ENCODE results near the gene ETV5. TPM values are rescaled to one million over a fixed set of nuclear protein-coding genes. Genes with fewer than 3 reads are reported as not detected.

Gene ETV5
- total and polyA plus RNA-seq, 5 donors from 2014 or later: 0.40 TPM; not detected in 4

DNA sequence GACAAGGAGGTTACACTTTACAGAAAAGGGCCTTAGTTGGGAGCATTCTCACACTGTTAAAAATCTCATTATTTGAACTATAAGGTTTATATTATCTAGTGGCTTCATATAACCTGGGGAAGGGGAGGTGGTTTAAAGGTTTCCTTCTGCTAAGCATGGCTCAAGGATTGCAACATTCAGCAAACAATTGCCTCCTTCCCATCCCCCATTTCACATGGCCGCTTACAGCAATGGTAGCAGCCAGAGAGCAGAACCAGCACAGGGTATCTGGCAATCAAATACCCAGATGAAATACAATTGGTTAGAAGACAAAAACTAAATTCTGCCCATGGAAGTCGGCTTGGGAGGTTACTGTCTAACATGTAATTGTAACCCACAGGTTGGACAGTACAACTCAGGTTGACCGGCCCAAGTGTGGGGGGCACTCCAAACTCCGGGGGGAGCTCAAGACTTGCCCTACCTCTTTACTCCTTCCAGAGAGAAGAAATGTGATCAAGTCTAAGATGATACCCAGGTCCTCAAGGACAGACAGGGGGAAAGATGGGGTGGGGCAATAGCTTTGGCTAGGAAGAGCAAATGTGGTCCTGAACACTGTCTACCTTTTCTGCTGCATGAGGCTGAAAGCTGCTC is 15.5 kb downstream of the ETV5 start:
- Histone ChIP-seq H3K4me1 (ENCODE audit: control insufficient read depth, insufficient read depth, low read length, poor library complexity, severe bottlenecking) (peaks cover 2% of the 10 kb centered on the region), H3K27ac (ENCODE audit: insufficient read depth, low read length, poor library complexity, severe bottlenecking) (no peak overlapping the region), H3K9me3 (ENCODE audit: control insufficient read depth in 2 of 2, low read length in 2 of 2) (no peaks in the 10 kb centered on the region), H3K27me3 (ENCODE audit: control insufficient read depth, insufficient read depth, low read length) (peaks cover 31% of the 10 kb centered on the region), H3K4me3 (ENCODE audit: low read depth, low read length) (no peak overlapping the region), H3K36me3 (ENCODE audit: control insufficient read depth, insufficient read depth, low read length) (no peaks in the 10 kb centered on the region)
- H3K4me3 Mint-ChIP-seq: no peak overlapping the region
- no peaks in the 10 kb centered on the region for H3K36me3 Mint-ChIP-seq
- DNase-seq (no peak), ATAC-seq (ENCODE audit: low read depth in 2 of 2) (no peak)
- peaks cover 0 to 3% (median 0%) of the 10 kb centered on the region in 4 donors for H3K4me1 Mint-ChIP-seq
- no peak overlapping the region for H3K27ac Mint-ChIP-seq
- H3K27me3 Mint-ChIP-seq: peaks cover 49% of the 10 kb centered on the region
- H3K9me3 Mint-ChIP-seq: peaks cover 0 to 2% (median 0%) of the 10 kb centered on the region in 7 donors

- Mint-ChIP-seq H3K27me3 (peaks cover 40% of the 10 kb centered on the region), H3K4me3 (no peak overlapping the region), H3K27ac (no peak overlapping the region), H3K4me1 (no peaks in the 10 kb centered on the region), H3K9me3 (peaks cover 0 to 2% (median 0%) of the 10 kb centered on the region in 7 donors), H3K36me3 (no peaks in the 10 kb centered on the region)
- H3K36me3 ChIP-seq (ENCODE audit: control insufficient read depth, insufficient read depth, low read length): no peaks in the 10 kb centered on the region
- peaks cover 27% of the 10 kb centered on the region for H3K27me3 ChIP-seq (ENCODE audit: control insufficient read depth, insufficient read depth, low read length)
- H3K27ac ChIP-seq (ENCODE audit: insufficient read depth, low read length, poor library complexity, severe bottlenecking): no peak overlapping the region
- H3K4me1 ChIP-seq (ENCODE audit: control insufficient read depth, insufficient read depth, low read length, poor library complexity, severe bottlenecking): no peaks in the 10 kb centered on the region
- no peaks in the 10 kb centered on the region for H3K9me3 ChIP-seq (ENCODE audit: control insufficient read depth in 2 of 2, low read length in 2 of 2)
- DNase-seq: no peak
- H3K4me3 ChIP-seq (ENCODE audit: low read depth, low read length): no peak overlapping the region
- ATAC-seq (ENCODE audit: low read depth in 2 of 2): no peak
These were observed 16.4 kb downstream of the ETV5 start for GRCh38 chr3:186092360-186093070.

- H3K4me3 ChIP-seq (ENCODE audit: low read depth, low read length): no peak overlapping the region
- no peak overlapping the region for H3K27ac Mint-ChIP-seq
- H3K4me3 Mint-ChIP-seq: no peak overlapping the region
- peaks cover 27% of the 10 kb centered on the region for H3K27me3 Mint-ChIP-seq
- DNase-seq: no peak
- no peak overlapping the region for H3K27ac ChIP-seq (ENCODE audit: insufficient read depth, low read length, poor library complexity, severe bottlenecking)
- H3K36me3 Mint-ChIP-seq: no peaks in the 10 kb centered on the region
- no peak for ATAC-seq (ENCODE audit: low read depth in 2 of 2)
- H3K27me3 ChIP-seq (ENCODE audit: control insufficient read depth, insufficient read depth, low read length): peaks cover 19% of the 10 kb centered on the region
- peaks cover 0 to 2% (median 0%) of the 10 kb centered on the region in 7 donors for H3K9me3 Mint-ChIP-seq
- no peaks in the 10 kb centered on the region for H3K36me3 ChIP-seq (ENCODE audit: control insufficient read depth, insufficient read depth, low read length)
- no peaks in the 10 kb centered on the region for H3K4me1 Mint-ChIP-seq
- H3K9me3 ChIP-seq (ENCODE audit: control insufficient read depth in 2 of 2, low read length in 2 of 2): no peaks in the 10 kb centered on the region
- no peaks in the 10 kb centered on the region for H3K4me1 ChIP-seq (ENCODE audit: control insufficient read depth, insufficient read depth, low read length, poor library complexity, severe bottlenecking)
These were observed 18.0 kb downstream of the ETV5 start for GRCh38 chr3:186090901-186091300.

GRCh38 chr3:186088335-186088734 is 20.6 kb downstream of the ETV5 start:
- Mint-ChIP-seq H3K4me1 (no peaks in the 10 kb centered on the region), H3K27me3 (peaks cover 24% of the 10 kb centered on the region), H3K9me3 (peaks cover 0 to 2% (median 0%) of the 10 kb centered on the region in 7 donors), H3K27ac (no peak overlapping the region), H3K4me3 (no peak overlapping the region), H3K36me3 (no peaks in the 10 kb centered on the region)
- DNase-seq: no peak
- Histone ChIP-seq H3K4me1 (ENCODE audit: control insufficient read depth, insufficient read depth, low read length, poor library complexity, severe bottlenecking) (no peaks in the 10 kb centered on the region), H3K36me3 (ENCODE audit: control insufficient read depth, insufficient read depth, low read length) (no peaks in the 10 kb centered on the region), H3K27me3 (ENCODE audit: control insufficient read depth, insufficient read depth, low read length) (peaks cover 8% of the 10 kb centered on the region), H3K27ac (ENCODE audit: insufficient read depth, low read length, poor library complexity, severe bottlenecking) (no peak overlapping the region), H3K9me3 (ENCODE audit: control insufficient read depth in 2 of 2, low read length in 2 of 2) (no peaks in the 10 kb centered on the region), H3K4me3 (ENCODE audit: low read depth, low read length) (no peak overlapping the region)
- no peak for ATAC-seq (ENCODE audit: low read depth in 2 of 2)

- Histone ChIP-seq H3K27ac (ENCODE audit: insufficient read depth, low read length, poor library complexity, severe bottlenecking) (no peak overlapping the region), H3K27me3 (ENCODE audit: control insufficient read depth, insufficient read depth, low read length) (peaks cover 18% of the 10 kb centered on the region), H3K4me3 (ENCODE audit: low read depth, low read length) (no peak overlapping the region), H3K36me3 (ENCODE audit: control insufficient read depth, insufficient read depth, low read length) (no peaks in the 10 kb centered on the region), H3K9me3 (ENCODE audit: control insufficient read depth in 2 of 2, low read length in 2 of 2) (no peaks in the 10 kb centered on the region), H3K4me1 (ENCODE audit: control insufficient read depth, insufficient read depth, low read length, poor library complexity, severe bottlenecking) (no peaks in the 10 kb centered on the region)
- Mint-ChIP-seq H3K27me3 (peaks cover 39% of the 10 kb centered on the region), H3K4me3 (no peak overlapping the region), H3K4me1 (no peaks in the 10 kb centered on the region), H3K36me3 (no peaks in the 10 kb centered on the region), H3K9me3 (no peaks in the 10 kb centered on the region), H3K27ac (no peak overlapping the region)
- ATAC-seq (ENCODE audit: low read depth in 2 of 2): no peak
- DNase-seq: no peak
These were observed 24.6 kb downstream of the ETV5 start for GRCh38 chr3:186084264-186084663.

- ATAC-seq (ENCODE audit: low read depth in 2 of 2): no peak
- H3K4me3 ChIP-seq (ENCODE audit: low read depth, low read length): no peak overlapping the region
- H3K4me1 ChIP-seq (ENCODE audit: control insufficient read depth, insufficient read depth, low read length, poor library complexity, severe bottlenecking): no peaks in the 10 kb centered on the region
- Mint-ChIP-seq H3K27me3 (peaks cover 43% of the 10 kb centered on the region), H3K9me3 (no peaks in the 10 kb centered on the region), H3K36me3 (no peaks in the 10 kb centered on the region), H3K4me3 (no peak overlapping the region), H3K4me1 (no peaks in the 10 kb centered on the region), H3K27ac (no peak overlapping the region)
- peaks cover 18% of the 10 kb centered on the region for H3K27me3 ChIP-seq (ENCODE audit: control insufficient read depth, insufficient read depth, low read length)
- no peak for DNase-seq
- no peak overlapping the region for H3K27ac ChIP-seq (ENCODE audit: insufficient read depth, low read length, poor library complexity, severe bottlenecking)
- no peaks in the 10 kb centered on the region for H3K9me3 ChIP-seq (ENCODE audit: control insufficient read depth in 2 of 2, low read length in 2 of 2)
- no peaks in the 10 kb centered on the region for H3K36me3 ChIP-seq (ENCODE audit: control insufficient read depth, insufficient read depth, low read length)
These were observed 25.1 kb downstream of the ETV5 start for GRCh38 chr3:186083746-186084145.

DNA sequence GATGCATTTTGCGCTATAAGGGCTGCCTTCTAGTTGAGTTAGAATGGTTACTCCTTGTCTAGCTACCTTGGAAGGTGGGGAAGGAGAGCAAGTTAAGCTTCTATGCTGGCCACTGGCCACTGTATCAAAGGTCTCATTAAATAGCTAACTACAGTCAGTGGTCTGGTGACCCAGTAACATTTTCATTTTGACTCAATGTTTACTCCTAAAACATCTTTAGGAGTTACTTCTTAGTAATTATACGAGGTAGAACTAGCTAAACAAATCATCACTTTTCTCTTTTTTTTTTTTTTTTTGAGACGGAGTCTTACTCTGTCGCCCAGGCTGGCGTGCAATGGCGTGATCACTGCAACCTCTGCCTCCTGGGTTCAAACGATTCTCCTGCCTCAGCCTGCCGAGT is 26.7 kb downstream of the ETV5 start:
- Mint-ChIP-seq H3K27ac (no peak overlapping the region), H3K27me3 (peaks cover 43% of the 10 kb centered on the region), H3K36me3 (no peaks in the 10 kb centered on the region), H3K4me3 (no peak overlapping the region), H3K9me3 (no peaks in the 10 kb centered on the region), H3K4me1 (no peaks in the 10 kb centered on the region)
- peaks cover 12% of the 10 kb centered on the region for H3K27me3 ChIP-seq (ENCODE audit: control insufficient read depth, insufficient read depth, low read length)
- no peaks in the 10 kb centered on the region for H3K36me3 ChIP-seq (ENCODE audit: control insufficient read depth, insufficient read depth, low read length)
- H3K27ac ChIP-seq (ENCODE audit: insufficient read depth, low read length, poor library complexity, severe bottlenecking): no peak overlapping the region
- H3K4me1 ChIP-seq (ENCODE audit: control insufficient read depth, insufficient read depth, low read length, poor library complexity, severe bottlenecking): no peaks in the 10 kb centered on the region
- H3K4me3 ChIP-seq (ENCODE audit: low read depth, low read length): no peak overlapping the region
- DNase-seq: no peak
- no peak for ATAC-seq (ENCODE audit: low read depth in 2 of 2)
- no peaks in the 10 kb centered on the region for H3K9me3 ChIP-seq (ENCODE audit: control insufficient read depth in 2 of 2, low read length in 2 of 2)

DNA sequence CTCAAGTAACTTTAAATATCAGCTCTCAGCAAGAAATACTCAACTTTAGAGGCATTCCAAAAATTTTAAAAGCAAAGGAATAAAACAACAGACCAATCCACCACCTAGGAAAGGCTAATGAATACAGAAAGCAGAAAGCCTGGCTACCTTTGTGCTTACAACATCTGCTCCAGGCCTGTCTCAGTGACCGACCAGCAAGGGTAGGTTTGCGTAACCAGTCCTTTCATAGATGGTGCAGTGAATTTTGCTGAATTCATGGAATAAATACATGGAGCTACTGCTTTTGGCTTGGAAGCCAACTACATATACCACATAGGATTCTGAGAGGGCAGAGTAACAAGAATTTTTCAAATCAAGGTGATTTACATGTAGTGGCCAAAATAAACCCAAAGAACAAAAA is 27.2 kb downstream of the ETV5 start:
- H3K27ac Mint-ChIP-seq: no peak overlapping the region
- no peaks in the 10 kb centered on the region for H3K9me3 Mint-ChIP-seq
- peaks cover 44% of the 10 kb centered on the region for H3K27me3 Mint-ChIP-seq

More for the DNA sequence above, 27.2 kb downstream of the ETV5 start:
- Mint-ChIP-seq H3K36me3 (no peaks in the 10 kb centered on the region), H3K4me1 (no peaks in the 10 kb centered on the region), H3K4me3 (no peak overlapping the region)
- Histone ChIP-seq H3K27me3 (ENCODE audit: control insufficient read depth, insufficient read depth, low read length) (peaks cover 12% of the 10 kb centered on the region), H3K36me3 (ENCODE audit: control insufficient read depth, insufficient read depth, low read length) (no peaks in the 10 kb centered on the region), H3K27ac (ENCODE audit: insufficient read depth, low read length, poor library complexity, severe bottlenecking) (no peak overlapping the region), H3K4me1 (ENCODE audit: control insufficient read depth, insufficient read depth, low read length, poor library complexity, severe bottlenecking) (no peaks in the 10 kb centered on the region), H3K9me3 (ENCODE audit: control insufficient read depth in 2 of 2, low read length in 2 of 2) (no peaks in the 10 kb centered on the region), H3K4me3 (ENCODE audit: low read depth, low read length) (no peak overlapping the region)
- DNase-seq: no peak
- ATAC-seq (ENCODE audit: low read depth in 2 of 2): no peak
